CD14-positive monocyte (primary cell): ENCODE results near the gene TSPYL6. TPM values are rescaled to one million over a fixed set of nuclear protein-coding genes. Genes with fewer than 3 reads are reported as not detected.

Experiments
- DNase-seq, 3 donors: peaks; one replicate each; pipeline ENCODE4 v3.0.0-alpha.2; 2011 to 2022
- H2AFZ ChIP-seq: 2 replicates; pipeline ENCODE4 v1.6.0; 2012; ENCODE audit warnings: mild to moderate bottlenecking, low read depth, low read length, inconsistent platforms; ENCODE audit not compliant: insufficient read depth, poor library complexity, severe bottlenecking
- H3K27ac ChIP-seq, 2 donors: 1 replicate in 1 of 2; 2 replicates in 1 of 2; pipeline ENCODE4 v1.5.1; 2012 to 2013; ENCODE audit warnings: low read length in 2 of 2, control low read depth in 1 of 2, inconsistent platforms in 1 of 2, low read depth in 1 of 2, mild to moderate bottlenecking in 1 of 2
- H3K27me3 ChIP-seq, 2 donors: one replicate each; pipeline versions ENCODE4 v1.6.0 to v1.6.1; 2011 to 2013; ENCODE audit warnings: low read length in 2 of 2; ENCODE audit not compliant: control insufficient read depth in 2 of 2, insufficient read depth in 2 of 2
- H3K36me3 ChIP-seq, 2 donors: replicated peaks in 1 of 2; 1 replicate in 1 of 2; 2 replicates in 1 of 2; pipeline versions ENCODE4 v1.5.1 to v1.6.1; 2012 to 2013; ENCODE audit warnings: low read length in 2 of 2, control low read depth in 1 of 2, inconsistent platforms in 1 of 2, mild to moderate bottlenecking in 1 of 2; ENCODE audit not compliant: insufficient read depth in 2 of 2, control insufficient read depth in 1 of 2
- H3K4me1 ChIP-seq, 2 donors: 1 replicate in 1 of 2; 2 replicates in 1 of 2; pipeline versions ENCODE4 v1.5.1 to v1.6.1; 2012 to 2013; ENCODE audit warnings: low read length in 2 of 2, control low read depth in 1 of 2, inconsistent platforms in 1 of 2, mild to moderate bottlenecking in 1 of 2, moderate library complexity in 1 of 2; ENCODE audit not compliant: insufficient read depth in 2 of 2, control insufficient read depth in 1 of 2
- H3K4me2 ChIP-seq: replicated peaks from 2 replicates; pipeline ENCODE3; 2012; ENCODE audit warnings: low read length, moderate library complexity, mild to moderate bottlenecking; ENCODE audit not compliant: poor library complexity, severe bottlenecking; ENCODE audit errors: extremely low read depth
- H3K4me3 ChIP-seq, 3 experiments: fragments of 200-600 bp in 1 of 3; sonication (generic) in 1 of 3; replicated peaks in 1 of 3; 1 replicate in 2 of 3; 2 replicates in 1 of 3; pipeline ENCODE4 v1.5.1; 2011 to 2013; ENCODE audit warnings: low read length in 3 of 3, mild to moderate bottlenecking in 3 of 3, control low read depth in 2 of 3, low read depth in 2 of 3, inconsistent platforms in 1 of 3, moderate library complexity in 1 of 3
- H3K79me2 ChIP-seq: 2 replicates; pipeline ENCODE4 v1.6.0; 2012; ENCODE audit warnings: mild to moderate bottlenecking, control low read depth, inconsistent platforms, low read length, moderate library complexity; ENCODE audit not compliant: insufficient read depth
- H3K9ac ChIP-seq: 2 replicates; pipeline ENCODE4 v1.6.0; 2017; ENCODE audit warnings: low read length, mild to moderate bottlenecking; ENCODE audit not compliant: insufficient read depth, poor library complexity, severe bottlenecking
- H3K9me3 ChIP-seq, 2 donors: replicated peaks in 1 of 2; 1 replicate in 1 of 2; 2 replicates in 1 of 2; pipeline versions ENCODE4 v1.5.1 to v1.6.1; 2012 to 2013; ENCODE audit warnings: low read length in 2 of 2, control low read depth in 1 of 2; ENCODE audit not compliant: control insufficient read depth in 1 of 2, insufficient read depth in 1 of 2
- H4K20me1 ChIP-seq: 2 replicates; pipeline ENCODE4 v1.6.0; 2012; ENCODE audit warnings: mild to moderate bottlenecking, low read length, control low read depth, moderate library complexity; ENCODE audit not compliant: insufficient read depth
- H3K27ac Mint-ChIP-seq, 7 donors: one replicate each; pipeline ENCODE4 v1.8.0; 2020; ENCODE audit warnings: mild to moderate bottlenecking in 7 of 7, mixed read lengths in 7 of 7, moderate library complexity in 6 of 7, inconsistent platforms in 2 of 7
- H3K27me3 Mint-ChIP-seq, 3 donors: one replicate each; pipeline ENCODE4 v1.8.0; 2021 to 2022; ENCODE audit warnings: low read depth in 3 of 3, mild to moderate bottlenecking in 3 of 3, mixed read lengths in 3 of 3, moderate library complexity in 3 of 3, inconsistent platforms in 1 of 3
- H3K36me3 Mint-ChIP-seq, 2 donors: one replicate each; pipeline ENCODE4 v1.8.0; 2020; ENCODE audit warnings: mixed read lengths in 2 of 2, inconsistent platforms in 1 of 2, mild to moderate bottlenecking in 1 of 2
- H3K4me1 Mint-ChIP-seq: one replicate; pipeline ENCODE4 v1.8.0; 2020; ENCODE audit warnings: mild to moderate bottlenecking, mixed read lengths
- H3K4me3 Mint-ChIP-seq, 2 donors: one replicate each; pipeline ENCODE4 v1.8.0; 2020; ENCODE audit warnings: mild to moderate bottlenecking in 2 of 2, mixed read lengths in 2 of 2, moderate library complexity in 1 of 2
- H3K9me3 Mint-ChIP-seq, 7 donors: one replicate each; pipeline ENCODE4 v1.8.0; 2020 to 2022; ENCODE audit warnings: mixed read lengths in 7 of 7, mild to moderate bottlenecking in 6 of 7, moderate library complexity in 6 of 7, inconsistent platforms in 2 of 7
- CTCF ChIP-seq: fragments of 200-600 bp; IDR thresholded peaks from one replicate; pipeline ENCODE4 v1.8.0; 2022; ENCODE audit warnings: antibody characterized with exemption, mild to moderate bottlenecking
- WGBS: methylation state at CpG from one replicate; pipeline ENCODE4 v1.1.5; 2013; ENCODE audit warnings: missing lambda C conversion rate; ENCODE audit not compliant: insufficient coverage; 5-methylcytosine and 5-hydroxymethylcytosine counted together
- intact Hi-C, 2 donors: fragments of 100-400 bp; cut with micrococcal nuclease; formaldehyde crosslinking; loops; one replicate each; pipeline versions ENCODE4 v1.15.0 to v1.15.1; 2023
- polyA plus RNA-seq, 3 donors: library from polyadenylated mRNA; depleted of rRNA in 1 of 3; unstranded in 2 of 3; stranded (reverse) in 1 of 3; fragments of 300-500 nt in 2 of 3; fragments of >200 nt in 1 of 3; fragmentation: Illumina TruSeq in 2 of 3; gene quantifications; 1 replicate in 2 of 3; 2 replicates in 1 of 3; pipeline ENCODE4 v1.2.3, GENCODE V29; 2012 to 2021

TSPYL6 gene
- polyA plus RNA-seq, 3 donors, result not detected

- H2AFZ ChIP-seq, result no peak overlapping the region
- intact Hi-C loops, result loop anchor here in 1 of 2 donors (10.0 kb wide), 1 partner anchor 1873 kb away; no protein-coding TSS in a partner anchor
- peak in 2 of 3 donors; percentile 2 to 3 for DNase-seq
- peaks cover 0 to 1% (median 0%) of the 10 kb centered on the region in 3 donors for H3K27me3 Mint-ChIP-seq
- H3K9me3 ChIP-seq, result no peaks in the 10 kb centered on the region
- no peak overlapping the region for H3K4me3 Mint-ChIP-seq
- H3K4me1 ChIP-seq, result no peaks in the 10 kb centered on the region
- 67% methylated on average over 3 of the region's 6 CpGs for WGBS
- H3K27me3 ChIP-seq, result no peaks in the 10 kb centered on the region
- H3K36me3 ChIP-seq, result no peaks in the 10 kb centered on the region
- no peak overlapping the region for H3K27ac ChIP-seq
- peaks cover 0 to 4% (median 0%) of the 10 kb centered on the region in 7 donors for H3K9me3 Mint-ChIP-seq
- TF ChIP-seq CTCF, result no peak
- no peak overlapping the region for H3K9ac ChIP-seq
- no peaks in the 10 kb centered on the region for H3K4me1 Mint-ChIP-seq
- no peaks in the 10 kb centered on the region for H4K20me1 ChIP-seq
- H3K4me2 ChIP-seq, result no peak overlapping the region
- no peak overlapping the region for H3K4me3 ChIP-seq
- no peaks in the 10 kb centered on the region for H3K79me2 ChIP-seq
- H3K36me3 Mint-ChIP-seq, result peaks cover 1 to 2% of the 10 kb centered on the region in 2 donors
- no peak overlapping the region for H3K27ac Mint-ChIP-seq
Measured at GRCh38 chr2:54271843-54272627, 16.0 kb upstream of the TSPYL6 start.

GRCh38 chr2:54271189-54271588, 15.2 kb upstream of the TSPYL6 start:
- Mint-ChIP-seq H3K27ac (no peak overlapping the region), H3K4me1 (no peaks in the 10 kb centered on the region), H3K9me3 (peaks cover 0 to 6% (median 0%) of the 10 kb centered on the region in 7 donors), H3K36me3 (peaks cover 1 to 2% of the 10 kb centered on the region in 2 donors), H3K27me3 (peaks cover 0 to 1% (median 0%) of the 10 kb centered on the region in 3 donors), H3K4me3 (no peak overlapping the region)
- Histone ChIP-seq H3K79me2 (no peaks in the 10 kb centered on the region), H3K27ac (no peak overlapping the region), H3K4me2 (no peak overlapping the region), H4K20me1 (no peaks in the 10 kb centered on the region), H3K36me3 (no peaks in the 10 kb centered on the region), H3K27me3 (no peaks in the 10 kb centered on the region), H3K4me3 (no peak overlapping the region), H2AFZ (no peak overlapping the region), H3K4me1 (no peaks in the 10 kb centered on the region), H3K9ac (no peak overlapping the region), H3K9me3 (no peaks in the 10 kb centered on the region)
- TF ChIP-seq CTCF, result no peak
- no peak for DNase-seq
- intact Hi-C loops, result loop anchor here in 1 of 2 donors (10.0 kb wide), 1 partner anchor 1874 kb away; no protein-coding TSS in a partner anchor
- 83% methylated on average over 1 of the region's 4 CpGs for WGBS
